ENCODE data around the gene CEACAM5.

GRCh38 chr19:41740415-41741243, 32.2 kb downstream of the CEACAM5 start:
- TF ChIP-seq CTCF (IDR thresholded peaks at IDR 0.05; ENCODE audit: poor library complexity) (no peak), EZH2phosphoT487 (IDR thresholded peaks at IDR 0.05; ENCODE audit: low read depth, severe bottlenecking, unreplicated experiment) (no peak)

Measured in hepatocyte (in vitro differentiated cells).